Effector memory CD8-positive, alpha-beta T cell (primary cell): ENCODE results near the gene MED25.

ENCODE experiments used
- ATAC-seq: fragments of 150-1000 bp; cut with Tn5 transposase; replicated peaks from 2 replicates; pipeline ENCODE4 v1.10.0; 2021; ENCODE audit warnings: mild to moderate bottlenecking, moderate library complexity
- DNase-seq, 3 experiments: peaks; one replicate each; pipeline ENCODE4 v3.0.0; 2021
- H3K27ac Mint-ChIP-seq, 2 donors: one replicate each; pipeline ENCODE4 v1.8.0; 2022; ENCODE audit warnings: mild to moderate bottlenecking in 2 of 2, mixed read lengths in 2 of 2, moderate library complexity in 2 of 2
- H3K27me3 Mint-ChIP-seq, 2 donors: one replicate each; pipeline ENCODE4 v1.8.0; 2022; ENCODE audit warnings: mixed read lengths in 2 of 2
- H3K36me3 Mint-ChIP-seq: one replicate; pipeline ENCODE4 v1.8.0; 2022; ENCODE audit warnings: mild to moderate bottlenecking, moderate library complexity, mixed read lengths; ENCODE audit not compliant: insufficient read depth
- H3K4me1 Mint-ChIP-seq, 2 donors: one replicate each; pipeline ENCODE4 v1.8.0; 2022; ENCODE audit warnings: low read depth in 2 of 2, mixed read lengths in 2 of 2
- H3K4me3 Mint-ChIP-seq, 2 donors: one replicate each; pipeline ENCODE4 v1.8.0; 2022; ENCODE audit warnings: mild to moderate bottlenecking in 2 of 2, mixed read lengths in 2 of 2, moderate library complexity in 2 of 2
- H3K9me3 Mint-ChIP-seq, 2 donors: one replicate each; pipeline ENCODE4 v1.8.0; 2022; ENCODE audit warnings: mixed read lengths in 2 of 2

Gene MED25

DNA sequence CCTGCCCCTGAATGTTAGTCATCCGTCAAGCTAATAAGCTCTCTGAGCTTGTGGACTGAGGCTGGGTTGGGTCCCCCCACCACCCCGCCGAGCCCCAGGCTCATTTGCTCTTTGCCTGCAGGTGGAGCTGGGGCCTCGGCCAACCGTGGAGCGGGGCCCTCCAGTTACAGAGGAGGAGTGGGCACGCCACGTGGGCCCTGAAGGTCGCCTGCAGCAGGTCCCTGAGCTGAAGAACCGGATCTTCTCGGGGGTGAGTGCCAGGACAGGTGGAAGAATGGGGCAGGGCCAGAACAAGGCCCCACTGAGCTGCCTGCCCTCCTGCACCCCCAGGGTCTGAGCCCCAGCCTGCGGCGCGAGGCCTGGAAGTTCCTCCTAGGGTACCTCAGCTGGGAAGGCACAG lies 64.6 kb downstream of the MED25 start:
- no peak for ATAC-seq
- Mint-ChIP-seq H3K4me1 (peaks cover 14 to 15% of the 10 kb centered on the region in 2 donors), H3K4me3 (peak overlapping the region in 1 of 2 donors; percentile 27), H3K27ac (peak overlapping the region in 1 of 2 donors; percentile 99), H3K36me3 (no peaks in the 10 kb centered on the region), H3K27me3 (no peaks in the 10 kb centered on the region), H3K9me3 (no peaks in the 10 kb centered on the region)
- no peak for DNase-seq

DNA sequence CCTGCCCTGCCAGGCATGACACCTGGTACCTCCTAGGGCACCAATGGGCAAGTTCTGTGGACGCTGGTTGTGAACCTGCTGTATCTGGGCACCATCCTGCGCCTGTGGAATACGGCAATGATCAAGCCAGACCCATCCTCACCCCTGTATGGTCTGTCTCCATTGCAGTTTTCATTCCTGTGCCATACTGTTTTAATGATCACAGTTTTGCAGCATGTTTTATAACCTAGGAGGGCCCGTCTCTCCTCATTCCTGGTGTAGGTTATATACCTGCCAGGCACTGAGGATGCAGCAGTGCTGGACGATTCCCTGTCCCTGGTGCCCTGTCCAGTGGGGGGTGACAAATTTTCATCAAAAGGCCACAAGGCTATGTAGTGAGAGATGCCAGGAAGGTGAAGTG lies 65.0 kb downstream of the MED25 start:
- no peak for DNase-seq
- H3K36me3 Mint-ChIP-seq: no peaks in the 10 kb centered on the region
- peak overlapping the region in 1 of 2 donors; percentile 99 for H3K27ac Mint-ChIP-seq
- ATAC-seq: no peak
- H3K4me3 Mint-ChIP-seq: peak overlapping the region in 1 of 2 donors; percentile 43
- H3K4me1 Mint-ChIP-seq: peaks cover 11 to 13% of the 10 kb centered on the region in 2 donors
- no peaks in the 10 kb centered on the region for H3K9me3 Mint-ChIP-seq
- H3K27me3 Mint-ChIP-seq: no peaks in the 10 kb centered on the region

DNA sequence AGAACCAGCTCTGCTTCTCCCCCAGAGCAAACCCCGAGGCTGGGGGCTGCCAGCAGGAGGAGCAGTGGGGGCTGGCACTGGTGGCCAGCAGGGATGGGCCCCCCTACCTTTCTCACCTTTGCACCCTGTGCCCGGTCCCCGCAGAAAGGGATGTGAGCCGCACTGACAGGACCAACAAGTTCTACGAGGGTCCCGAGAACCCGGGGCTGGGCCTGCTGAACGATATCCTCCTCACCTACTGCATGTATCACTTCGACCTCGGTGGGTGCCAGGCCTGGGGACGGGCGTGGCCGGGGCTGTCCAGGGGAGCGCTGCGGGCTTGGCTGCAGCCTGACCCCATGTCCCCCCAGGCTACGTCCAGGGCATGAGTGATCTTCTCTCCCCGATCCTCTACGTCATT lies 66.0 kb downstream of the MED25 start:
- no peak overlapping the region for H3K4me3 Mint-ChIP-seq
- no peaks in the 10 kb centered on the region for H3K36me3 Mint-ChIP-seq
- no peak for DNase-seq
- H3K4me1 Mint-ChIP-seq: peaks cover 2 to 9% of the 10 kb centered on the region in 2 donors
- H3K27me3 Mint-ChIP-seq: no peaks in the 10 kb centered on the region
- H3K9me3 Mint-ChIP-seq: no peaks in the 10 kb centered on the region
- H3K27ac Mint-ChIP-seq: peak overlapping the region in 1 of 2 donors; percentile 99
- ATAC-seq: no peak

DNA sequence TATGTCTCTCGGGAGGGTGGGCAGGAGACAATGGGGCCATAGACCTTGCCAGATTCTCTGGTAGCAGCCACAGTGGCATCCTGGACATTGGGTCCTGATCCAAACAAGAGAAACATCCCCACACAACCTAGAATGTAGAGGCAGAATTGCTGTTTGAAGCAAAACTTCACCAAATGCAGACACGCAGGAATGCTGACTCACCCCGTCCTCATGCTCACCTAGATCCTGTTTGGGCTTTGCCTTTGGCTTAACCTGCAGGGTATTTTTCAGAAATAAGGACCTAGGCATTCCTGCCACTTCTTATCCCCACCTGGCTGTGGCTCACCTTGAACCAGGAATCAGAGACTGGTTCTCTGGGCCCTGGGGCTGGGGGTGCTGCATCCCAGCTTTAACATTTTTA lies 66.7 kb downstream of the MED25 start:
- H3K36me3 Mint-ChIP-seq: no peaks in the 10 kb centered on the region
- ATAC-seq (no peak), DNase-seq (no peak)
- H3K27me3 Mint-ChIP-seq: no peaks in the 10 kb centered on the region
- H3K4me1 Mint-ChIP-seq: peaks cover 0 to 10% of the 10 kb centered on the region in 2 donors
- H3K9me3 Mint-ChIP-seq: no peaks in the 10 kb centered on the region
- H3K4me3 Mint-ChIP-seq: peak overlapping the region in 1 of 2 donors; percentile 42
- peak overlapping the region in 1 of 2 donors; percentile 99 for H3K27ac Mint-ChIP-seq
